GM18909 (cell line): ENCODE measurements around the gene DENND5B.
"Not testable (repeated sequence)": the region's sequence is repeated elsewhere in the genome, so short reads cannot be mapped to it uniquely, and the experiment has no call there.

Source experiments
- ATAC-seq: cut with Tn5 transposase; IDR thresholded peaks from one replicate; pipeline ENCODE4 v1.9.1; 2021; ENCODE audit warnings: mild to moderate bottlenecking; ENCODE audit not compliant: unreplicated experiment, poor library complexity

The DENND5B gene

GRCh38 chr12:31478898-31479297, 112.0 kb downstream of the DENND5B start:
- ATAC-seq, result no peak

GRCh38 chr12:31478425-31478824, 112.5 kb downstream of the DENND5B start:
- no peak for ATAC-seq

- peak; percentile 72 for ATAC-seq
Measured at GRCh38 chr12:31477687-31478086, 113.2 kb downstream of the DENND5B start.

GRCh38 chr12:31476437-31476836, 114.5 kb downstream of the DENND5B start:
- ATAC-seq, result no peak

GRCh38 chr12:31475610-31476009, 115.3 kb downstream of the DENND5B start:
- not testable (repeated sequence) for ATAC-seq

GRCh38 chr12:31474751-31475150, 116.2 kb downstream of the DENND5B start:
- no peak for ATAC-seq

- ATAC-seq, result no peak
Measured at GRCh38 chr12:31471823-31472222, 119.1 kb downstream of the DENND5B start.

- ATAC-seq, result no peak
Measured at GRCh38 chr12:31471051-31471450, 119.9 kb downstream of the DENND5B start.

- no peak for ATAC-seq
Measured at GRCh38 chr12:31470459-31470858, 120.5 kb downstream of the DENND5B start.

- ATAC-seq, result no peak
Measured at GRCh38 chr12:31466768-31467167, 124.2 kb downstream of the DENND5B start.

GRCh38 chr12:31465002-31465401, 125.9 kb downstream of the DENND5B start:
- ATAC-seq, result no peak

GRCh38 chr12:31460024-31460423, 130.9 kb downstream of the DENND5B start:
- no peak for ATAC-seq

GRCh38 chr12:31456562-31456961, 134.4 kb downstream of the DENND5B start:
- ATAC-seq, result no peak

GRCh38 chr12:31444736-31445135, 146.2 kb downstream of the DENND5B start:
- no peak for ATAC-seq

GRCh38 chr12:31440586-31440985, 150.3 kb downstream of the DENND5B start:
- no peak for ATAC-seq

- ATAC-seq, result no peak
Measured at GRCh38 chr12:31440134-31440533, 150.8 kb downstream of the DENND5B start.

- ATAC-seq, result no peak
Measured at GRCh38 chr12:31431721-31432240, 159.2 kb downstream of the DENND5B start.

- no peak for ATAC-seq
Measured at GRCh38 chr12:31423405-31423804, 167.5 kb downstream of the DENND5B start.

- no peak for ATAC-seq
Measured at GRCh38 chr12:31412292-31412801, 178.6 kb downstream of the DENND5B start.

GRCh38 chr12:31408763-31409162, 182.2 kb downstream of the DENND5B start:
- ATAC-seq, result no peak

GRCh38 chr12:31407562-31407961, 183.4 kb downstream of the DENND5B start:
- no peak for ATAC-seq

GRCh38 chr12:31406345-31406744, 184.6 kb downstream of the DENND5B start:
- peak; percentile 81 for ATAC-seq

GRCh38 chr12:31405021-31405420, 185.9 kb downstream of the DENND5B start:
- ATAC-seq, result no peak
